Loucy (cell line): ENCODE measurements around the gene CNTNAP2.

Source experiments
- EZH2phosphoT487 ChIP-seq: fragments of 200-600 bp; IDR thresholded peaks from 2 replicates; pipeline ENCODE4 v1.6.1; 2018; ENCODE audit warnings: antibody characterized with exemption, mild to moderate bottlenecking, moderate library complexity, borderline replicate concordance
- TF ChIP-seq, protein P1 (sequence below): fragments of 200-600 bp; sonication (generic); conservative IDR thresholded peaks from 2 replicates; pipeline ENCODE4 v1.5.1; 2014; ENCODE audit warnings: mild to moderate bottlenecking, antibody characterized with exemption, low read length

DNA sequence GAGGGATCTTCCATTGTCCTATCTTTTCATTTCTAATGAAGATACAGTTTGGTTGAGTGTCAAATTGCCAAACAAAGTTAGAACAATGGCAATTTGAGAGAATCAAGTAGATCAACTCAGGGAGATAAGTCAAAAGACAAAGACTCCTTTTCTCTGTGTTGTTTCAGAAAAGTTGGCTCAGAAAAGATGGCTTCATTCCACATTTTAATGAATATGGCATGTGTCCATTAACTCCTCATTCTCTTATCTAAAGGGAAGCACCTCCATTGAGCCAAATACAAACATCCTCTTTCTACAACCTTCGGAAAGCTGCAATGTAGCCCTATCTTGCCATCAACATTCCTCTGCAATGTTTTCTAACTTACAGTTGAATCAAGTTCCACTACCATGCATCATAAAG, 1535.0 kb downstream of the CNTNAP2 start:
- TF ChIP-seq, protein P1, sequence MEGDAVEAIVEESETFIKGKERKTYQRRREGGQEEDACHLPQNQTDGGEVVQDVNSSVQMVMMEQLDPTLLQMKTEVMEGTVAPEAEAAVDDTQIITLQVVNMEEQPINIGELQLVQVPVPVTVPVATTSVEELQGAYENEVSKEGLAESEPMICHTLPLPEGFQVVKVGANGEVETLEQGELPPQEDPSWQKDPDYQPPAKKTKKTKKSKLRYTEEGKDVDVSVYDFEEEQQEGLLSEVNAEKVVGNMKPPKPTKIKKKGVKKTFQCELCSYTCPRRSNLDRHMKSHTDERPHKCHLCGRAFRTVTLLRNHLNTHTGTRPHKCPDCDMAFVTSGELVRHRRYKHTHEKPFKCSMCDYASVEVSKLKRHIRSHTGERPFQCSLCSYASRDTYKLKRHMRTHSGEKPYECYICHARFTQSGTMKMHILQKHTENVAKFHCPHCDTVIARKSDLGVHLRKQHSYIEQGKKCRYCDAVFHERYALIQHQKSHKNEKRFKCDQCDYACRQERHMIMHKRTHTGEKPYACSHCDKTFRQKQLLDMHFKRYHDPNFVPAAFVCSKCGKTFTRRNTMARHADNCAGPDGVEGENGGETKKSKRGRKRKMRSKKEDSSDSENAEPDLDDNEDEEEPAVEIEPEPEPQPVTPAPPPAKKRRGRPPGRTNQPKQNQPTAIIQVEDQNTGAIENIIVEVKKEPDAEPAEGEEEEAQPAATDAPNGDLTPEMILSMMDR, result no peak
- no peak for TF ChIP-seq EZH2phosphoT487
